Immature natural killer cell (primary cell): ENCODE results near the gene COMMD10. TPM values are rescaled to one million over a fixed set of nuclear protein-coding genes. Genes with fewer than 3 reads are reported as not detected.

ENCODE experiments used
- DNase-seq, 3 donors: peaks; one replicate each; pipeline ENCODE4 v3.0.0; 2022; ENCODE audit warnings: mixed read lengths in 1 of 3
- H3K27ac Mint-ChIP-seq, 6 donors: one replicate each; pipeline ENCODE4 v1.8.0; 2020; ENCODE audit warnings: mixed read lengths in 6 of 6, mild to moderate bottlenecking in 5 of 6, inconsistent platforms in 4 of 6, moderate library complexity in 3 of 6
- H3K27me3 Mint-ChIP-seq, 3 donors: one replicate each; pipeline ENCODE4 v1.8.0; 2020 to 2021; ENCODE audit warnings: low read depth in 3 of 3, mild to moderate bottlenecking in 3 of 3, mixed read lengths in 3 of 3, moderate library complexity in 3 of 3, inconsistent platforms in 1 of 3
- H3K36me3 Mint-ChIP-seq, 3 donors: one replicate each; pipeline ENCODE4 v1.8.0; 2020; ENCODE audit warnings: mixed read lengths in 3 of 3, inconsistent platforms in 2 of 3, mild to moderate bottlenecking in 2 of 3
- H3K4me1 Mint-ChIP-seq, 2 donors: one replicate each; pipeline ENCODE4 v1.8.0; 2020; ENCODE audit warnings: inconsistent platforms in 2 of 2, mild to moderate bottlenecking in 2 of 2, mixed read lengths in 2 of 2, moderate library complexity in 1 of 2
- H3K4me3 Mint-ChIP-seq, 5 donors: one replicate each; pipeline ENCODE4 v1.8.0; 2020; ENCODE audit warnings: mild to moderate bottlenecking in 5 of 5, mixed read lengths in 5 of 5, inconsistent platforms in 3 of 5, moderate library complexity in 3 of 5
- H3K9me3 Mint-ChIP-seq, 6 donors: one replicate each; pipeline ENCODE4 v1.8.0; 2020; ENCODE audit warnings: mild to moderate bottlenecking in 6 of 6, mixed read lengths in 6 of 6, inconsistent platforms in 4 of 6, moderate library complexity in 3 of 6
- polyA plus RNA-seq, 3 donors: library from polyadenylated mRNA; unstranded; fragments of 300-500 nt; fragmentation: Illumina TruSeq; gene quantifications; one replicate each; pipeline ENCODE4 v1.2.3, GENCODE V29; 2021

COMMD10 gene
- polyA plus RNA-seq = 10 to 100 TPM; 48.8 to 69.1 (median 51.4) TPM

DNA sequence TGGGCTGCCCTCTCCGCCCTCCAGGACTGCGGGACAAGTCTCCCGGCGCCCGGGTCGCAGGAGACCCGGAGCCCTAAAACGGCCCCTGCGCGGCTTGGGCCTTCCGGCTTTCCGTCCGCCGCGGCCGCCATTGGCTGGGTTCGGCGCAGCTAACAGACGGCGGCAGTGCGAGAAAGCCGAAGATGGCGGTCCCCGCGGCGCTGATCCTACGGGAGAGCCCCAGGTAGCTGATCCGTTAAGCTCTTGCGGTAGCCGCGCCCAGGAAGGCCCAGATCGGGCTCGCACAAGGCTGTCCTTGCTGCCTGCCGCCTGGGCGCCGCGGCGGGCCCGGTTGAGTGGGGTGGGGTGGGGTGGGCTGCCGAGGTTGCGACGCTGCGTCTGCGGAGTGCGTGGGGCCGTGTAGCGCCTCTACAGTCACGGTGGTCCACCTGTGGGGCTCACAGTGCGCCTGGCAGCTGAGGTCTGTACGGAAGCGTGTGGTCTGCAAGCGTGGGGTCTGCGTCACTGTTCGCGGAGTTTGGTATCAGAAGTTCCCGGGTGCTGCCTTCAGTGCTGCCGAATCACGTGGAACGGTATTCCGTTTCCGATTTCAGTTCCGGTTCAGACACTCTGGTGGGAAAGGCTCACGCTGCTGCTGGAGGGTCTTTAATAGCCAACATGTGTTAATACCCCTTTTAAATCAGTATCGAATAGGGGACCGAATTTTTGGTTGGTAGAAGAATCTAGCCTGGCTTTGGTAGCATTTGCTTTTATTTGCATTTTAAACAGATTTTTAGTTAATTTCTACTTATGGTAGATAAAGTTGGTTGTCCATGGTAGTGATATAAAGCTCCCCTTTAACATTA, at the start of gene COMMD10:
COMMD10 (plus strand) TSS at position 155 of the 845 bp plus-strand sequence.
- H3K4me3 Mint-ChIP-seq = peak within 1 kb of the TSS; percentile 89 to 97 (median 94)
- peaks cover 4 to 17% (median 4%) of the 10 kb centered on the region in 3 donors for H3K36me3 Mint-ChIP-seq
- peak within 1 kb of the TSS; percentile 92 to 98 (median 96) for H3K27ac Mint-ChIP-seq
- peak; percentile 85 to 89 (median 88) for DNase-seq
- H3K27me3 Mint-ChIP-seq = peaks cover 3 to 14% (median 8%) of the 10 kb centered on the region in 3 donors
- no peaks in the 10 kb centered on the region for H3K9me3 Mint-ChIP-seq
- H3K4me1 Mint-ChIP-seq = peaks cover 26 to 62% of the 10 kb centered on the region in 2 donors

GRCh38 chr5:116035123-116035522, 49.7 kb upstream of the COMMD10 start:
- Mint-ChIP-seq H3K27ac (no peak overlapping the region), H3K4me3 (no peak overlapping the region), H3K4me1 (peaks cover 21 to 23% of the 10 kb centered on the region in 2 donors), H3K36me3 (no peaks in the 10 kb centered on the region), H3K27me3 (peaks cover 0 to 7% (median 2%) of the 10 kb centered on the region in 3 donors), H3K9me3 (no peaks in the 10 kb centered on the region)
- DNase-seq = no peak

DNA sequence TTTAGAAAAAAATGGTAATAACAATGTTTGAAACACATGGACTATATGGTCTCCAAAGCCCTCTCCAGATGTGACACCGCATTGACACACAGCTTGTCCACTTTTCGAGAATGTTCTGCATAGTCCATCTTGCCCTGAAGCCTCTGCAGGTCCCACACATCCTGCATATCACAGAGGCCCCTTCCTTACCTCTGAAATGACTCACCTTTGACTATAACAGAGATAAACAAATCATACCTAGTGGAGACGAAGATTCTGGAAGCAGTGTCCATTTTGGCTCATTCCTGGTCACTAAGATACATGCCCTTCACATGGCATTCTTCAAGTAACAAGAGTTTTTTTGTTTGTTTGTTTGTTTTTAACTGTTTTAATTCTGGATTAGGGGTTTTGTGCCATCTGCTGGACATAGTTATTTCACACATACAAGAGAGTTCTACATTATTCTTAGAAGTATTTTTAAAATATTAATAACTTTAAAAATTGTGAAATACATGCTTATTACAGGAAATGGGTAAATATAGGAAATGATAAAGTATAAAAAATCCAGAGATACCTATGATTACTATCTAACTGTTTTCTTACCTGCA, 47.5 kb upstream of the COMMD10 start:
- Mint-ChIP-seq H3K27me3 (peaks cover 0 to 3% (median 0%) of the 10 kb centered on the region in 3 donors), H3K27ac (no peak overlapping the region), H3K4me3 (no peak overlapping the region), H3K9me3 (no peaks in the 10 kb centered on the region), H3K36me3 (no peaks in the 10 kb centered on the region), H3K4me1 (peaks cover 17 to 23% of the 10 kb centered on the region in 2 donors)
- DNase-seq = no peak

DNA sequence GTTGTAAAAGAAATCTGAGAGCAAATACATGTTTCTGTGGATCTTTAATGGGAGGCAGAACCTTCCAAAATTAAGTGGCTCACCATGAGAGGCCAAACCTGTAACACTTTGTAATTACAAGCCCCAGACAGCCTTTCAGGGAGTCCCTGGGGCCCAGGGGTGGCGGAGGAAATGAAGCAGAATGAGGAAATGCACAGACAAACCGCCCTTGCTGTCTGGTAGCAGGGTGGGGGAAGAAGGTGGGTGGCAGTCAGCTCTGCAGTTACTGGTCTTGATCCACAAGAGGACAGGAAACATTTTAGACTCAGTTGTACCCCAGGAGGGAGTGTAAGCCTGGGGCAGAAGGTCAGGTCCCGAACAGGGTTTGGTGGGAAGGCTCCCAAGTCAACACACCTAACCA, 46.0 kb upstream of the COMMD10 start:
- peak overlapping the region; percentile 5 to 65 (median 46) for H3K27ac Mint-ChIP-seq
- H3K9me3 Mint-ChIP-seq = no peaks in the 10 kb centered on the region
- peak in 2 of 3 donors; percentile 13 to 21 for DNase-seq
- no peaks in the 10 kb centered on the region for H3K36me3 Mint-ChIP-seq
- H3K27me3 Mint-ChIP-seq = peaks cover 0 to 3% (median 0%) of the 10 kb centered on the region in 3 donors
- H3K4me3 Mint-ChIP-seq = peak overlapping the region in 1 of 5 donors; percentile 34
- peaks cover 17 to 23% of the 10 kb centered on the region in 2 donors for H3K4me1 Mint-ChIP-seq

- no peak for DNase-seq
- Mint-ChIP-seq H3K9me3 (no peaks in the 10 kb centered on the region), H3K36me3 (no peaks in the 10 kb centered on the region), H3K27me3 (no peaks in the 10 kb centered on the region), H3K4me3 (no peak overlapping the region), H3K4me1 (peaks cover 17 to 20% of the 10 kb centered on the region in 2 donors), H3K27ac (no peak overlapping the region)
Measured at GRCh38 chr5:116042375-116042774, 42.5 kb upstream of the COMMD10 start.

DNA sequence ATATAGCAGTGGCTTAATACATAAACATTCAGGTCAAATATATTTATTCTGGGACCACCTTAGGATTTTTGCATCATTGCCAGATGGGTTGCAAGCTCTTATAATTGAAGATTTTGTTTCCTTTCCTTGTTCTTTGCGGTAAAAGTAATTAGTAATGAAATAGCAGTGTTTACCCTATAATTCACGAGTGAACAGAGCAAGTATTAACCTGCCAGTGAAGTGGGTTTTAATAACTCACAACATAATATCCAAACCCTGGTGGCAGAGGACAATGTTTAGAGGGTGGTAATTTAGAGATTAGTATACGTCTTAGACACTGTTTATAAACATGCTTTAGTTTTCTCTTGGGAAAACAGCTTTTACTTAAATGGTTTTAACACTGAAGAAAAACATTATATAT, 40.8 kb upstream of the COMMD10 start:
- Mint-ChIP-seq H3K27ac (no peak overlapping the region), H3K27me3 (no peaks in the 10 kb centered on the region), H3K4me3 (no peak overlapping the region), H3K4me1 (peaks cover 3% of the 10 kb centered on the region in 2 donors), H3K36me3 (no peaks in the 10 kb centered on the region), H3K9me3 (no peaks in the 10 kb centered on the region)
- no peak for DNase-seq

DNA sequence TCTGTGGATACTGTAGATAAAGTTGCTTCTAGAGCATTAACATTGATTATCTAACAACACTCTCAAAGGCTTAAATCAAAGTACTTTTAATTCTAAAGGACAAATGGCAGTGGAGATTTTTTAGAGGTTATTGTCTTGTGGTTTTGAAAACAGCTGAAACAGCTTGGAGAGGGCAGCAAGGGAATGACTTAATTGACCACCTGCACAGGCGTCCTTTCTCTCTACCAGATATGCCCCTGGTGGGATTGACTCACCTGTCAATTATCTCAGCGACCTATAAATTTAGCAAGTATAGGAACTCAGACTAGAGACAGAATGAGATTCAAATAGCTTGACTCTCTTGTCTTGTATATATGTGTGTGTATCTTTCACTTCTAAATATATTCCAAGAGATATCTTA, 39.0 kb upstream of the COMMD10 start:
- H3K27me3 Mint-ChIP-seq = peaks cover 0 to 3% (median 0%) of the 10 kb centered on the region in 3 donors
- H3K4me1 Mint-ChIP-seq = no peaks in the 10 kb centered on the region
- no peak overlapping the region for H3K27ac Mint-ChIP-seq
- no peaks in the 10 kb centered on the region for H3K36me3 Mint-ChIP-seq
- no peaks in the 10 kb centered on the region for H3K9me3 Mint-ChIP-seq
- no peak for DNase-seq
- H3K4me3 Mint-ChIP-seq = no peak overlapping the region

GRCh38 chr5:116046261-116046660, 38.6 kb upstream of the COMMD10 start:
- Mint-ChIP-seq H3K36me3 (no peaks in the 10 kb centered on the region), H3K27me3 (peaks cover 0 to 3% (median 0%) of the 10 kb centered on the region in 3 donors), H3K4me3 (no peak overlapping the region), H3K27ac (no peak overlapping the region), H3K4me1 (no peaks in the 10 kb centered on the region), H3K9me3 (no peaks in the 10 kb centered on the region)
- no peak for DNase-seq

DNA sequence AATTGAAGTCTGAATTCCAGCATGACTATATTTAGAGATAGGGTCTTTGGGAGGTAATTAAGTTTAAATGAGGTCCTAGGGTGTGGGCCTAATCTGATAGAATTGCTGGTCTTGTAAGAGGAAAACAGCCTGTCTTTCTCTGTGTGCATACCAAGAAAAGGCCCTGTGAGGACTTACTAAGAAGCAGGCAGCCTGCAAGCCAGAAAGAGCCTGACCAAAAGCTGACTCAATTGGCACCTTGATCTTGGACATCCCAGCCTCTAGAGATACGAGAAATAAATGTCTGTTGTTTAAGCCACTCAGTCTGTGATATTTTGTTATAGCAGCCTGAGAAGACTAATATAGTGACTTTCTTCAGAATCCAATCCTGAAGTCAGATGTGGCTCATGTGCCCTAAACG, 38.0 kb upstream of the COMMD10 start:
- Mint-ChIP-seq H3K27me3 (peaks cover 0 to 3% (median 0%) of the 10 kb centered on the region in 3 donors), H3K9me3 (no peaks in the 10 kb centered on the region), H3K4me3 (no peak overlapping the region), H3K4me1 (no peaks in the 10 kb centered on the region), H3K36me3 (no peaks in the 10 kb centered on the region), H3K27ac (no peak overlapping the region)
- DNase-seq = no peak

DNA sequence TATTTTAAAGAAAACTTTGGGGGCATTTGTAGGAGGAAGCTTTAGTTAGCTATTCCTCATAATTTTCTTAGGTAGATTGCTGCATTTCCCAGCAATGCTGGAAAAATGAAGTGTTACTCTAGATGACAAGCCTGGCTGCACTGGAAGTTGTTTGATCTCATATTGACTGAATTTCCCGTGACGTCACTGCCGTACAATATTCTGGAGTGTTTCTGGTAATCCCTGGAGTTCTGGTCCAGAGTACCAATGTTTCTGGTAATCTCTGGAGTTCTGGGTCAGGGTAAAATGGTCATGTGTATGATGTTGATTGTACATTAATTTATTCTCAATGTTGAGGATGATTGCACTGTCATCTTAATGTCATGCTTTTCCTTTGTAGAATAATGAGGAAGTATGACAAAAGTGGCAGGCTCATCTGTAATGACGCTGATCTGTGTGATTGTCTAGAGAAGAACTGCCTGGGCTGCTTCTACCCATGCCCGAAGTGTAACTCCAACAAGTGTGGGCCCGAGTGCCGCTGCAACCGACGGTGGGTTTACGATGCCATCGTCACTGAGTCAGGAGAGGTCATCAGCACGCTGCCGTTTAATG, 26.4 kb upstream of the COMMD10 start:
- no peaks in the 10 kb centered on the region for H3K4me1 Mint-ChIP-seq
- H3K9me3 Mint-ChIP-seq = peaks cover 0 to 6% (median 0%) of the 10 kb centered on the region in 6 donors
- no peak overlapping the region for H3K27ac Mint-ChIP-seq
- DNase-seq = no peak
- H3K27me3 Mint-ChIP-seq = peaks cover 0 to 12% (median 2%) of the 10 kb centered on the region in 3 donors
- no peak overlapping the region for H3K4me3 Mint-ChIP-seq
- H3K36me3 Mint-ChIP-seq = no peaks in the 10 kb centered on the region

DNA sequence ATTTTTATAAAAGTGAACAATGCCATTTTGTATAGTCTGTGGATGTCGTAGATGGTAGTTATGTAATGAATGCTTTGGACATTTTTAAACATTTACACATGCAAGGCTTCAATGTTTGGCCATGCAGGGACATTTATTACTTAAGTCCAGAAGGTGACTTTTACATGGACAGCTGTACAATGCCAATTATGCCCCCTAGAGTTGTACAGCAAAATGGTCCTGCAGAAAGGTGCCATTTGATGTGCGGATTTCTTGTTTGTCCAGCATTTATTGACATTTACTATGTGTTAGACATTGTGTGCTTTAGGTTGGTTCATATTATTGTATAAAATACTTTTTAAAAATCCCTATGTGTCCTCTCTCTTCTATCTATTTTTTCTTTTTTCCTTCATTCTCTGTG, 22.5 kb upstream of the COMMD10 start:
- Mint-ChIP-seq H3K27me3 (peaks cover 2 to 7% (median 3%) of the 10 kb centered on the region in 3 donors), H3K36me3 (no peaks in the 10 kb centered on the region)

GRCh38 chr5:116063950-116064349, 20.9 kb upstream of the COMMD10 start:
- DNase-seq = no peak
- Mint-ChIP-seq H3K9me3 (peaks cover 0 to 2% (median 0%) of the 10 kb centered on the region in 6 donors), H3K27ac (no peak overlapping the region), H3K4me3 (no peak overlapping the region), H3K27me3 (peaks cover 2 to 7% (median 3%) of the 10 kb centered on the region in 3 donors), H3K36me3 (no peaks in the 10 kb centered on the region), H3K4me1 (no peaks in the 10 kb centered on the region)

More for the DNA sequence above, 22.5 kb upstream of the COMMD10 start:
- Mint-ChIP-seq H3K4me3 (no peak overlapping the region), H3K27ac (no peak overlapping the region), H3K4me1 (no peaks in the 10 kb centered on the region), H3K9me3 (peaks cover 0 to 6% (median 0%) of the 10 kb centered on the region in 6 donors)
- no peak for DNase-seq

- Mint-ChIP-seq H3K4me3 (no peak overlapping the region), H3K36me3 (no peaks in the 10 kb centered on the region), H3K9me3 (no peaks in the 10 kb centered on the region), H3K27ac (no peak overlapping the region), H3K4me1 (no peaks in the 10 kb centered on the region), H3K27me3 (peaks cover 2 to 7% (median 3%) of the 10 kb centered on the region in 3 donors)
- DNase-seq = peak; percentile 37 to 42 (median 40)
Measured at GRCh38 chr5:116068028-116068632, 16.7 kb upstream of the COMMD10 start.
